Vagina (tissue), 2 donors: Measurements from ENCODE around the gene MAML2.

Experiments used
- POLR2A ChIP-seq, 2 donors: fragments of 450-650 bp; IDR thresholded peaks; one replicate each; pipeline ENCODE4 v1.6.1; 2017; ENCODE audit warnings: antibody characterized with exemption in 2 of 2, mild to moderate bottlenecking in 2 of 2, moderate library complexity in 2 of 2
- TF ChIP-seq, protein P1 (sequence below), 3 experiments: fragments of 450-650 bp in 2 of 3; fragments of 200-600 bp in 1 of 3; sonication (generic) in 1 of 3; IDR thresholded peaks; one replicate each; pipeline ENCODE4 v1.5.1; 2017 to 2019; ENCODE audit warnings: antibody characterized with exemption in 3 of 3, mild to moderate bottlenecking in 2 of 3, moderate library complexity in 2 of 3

DNA sequence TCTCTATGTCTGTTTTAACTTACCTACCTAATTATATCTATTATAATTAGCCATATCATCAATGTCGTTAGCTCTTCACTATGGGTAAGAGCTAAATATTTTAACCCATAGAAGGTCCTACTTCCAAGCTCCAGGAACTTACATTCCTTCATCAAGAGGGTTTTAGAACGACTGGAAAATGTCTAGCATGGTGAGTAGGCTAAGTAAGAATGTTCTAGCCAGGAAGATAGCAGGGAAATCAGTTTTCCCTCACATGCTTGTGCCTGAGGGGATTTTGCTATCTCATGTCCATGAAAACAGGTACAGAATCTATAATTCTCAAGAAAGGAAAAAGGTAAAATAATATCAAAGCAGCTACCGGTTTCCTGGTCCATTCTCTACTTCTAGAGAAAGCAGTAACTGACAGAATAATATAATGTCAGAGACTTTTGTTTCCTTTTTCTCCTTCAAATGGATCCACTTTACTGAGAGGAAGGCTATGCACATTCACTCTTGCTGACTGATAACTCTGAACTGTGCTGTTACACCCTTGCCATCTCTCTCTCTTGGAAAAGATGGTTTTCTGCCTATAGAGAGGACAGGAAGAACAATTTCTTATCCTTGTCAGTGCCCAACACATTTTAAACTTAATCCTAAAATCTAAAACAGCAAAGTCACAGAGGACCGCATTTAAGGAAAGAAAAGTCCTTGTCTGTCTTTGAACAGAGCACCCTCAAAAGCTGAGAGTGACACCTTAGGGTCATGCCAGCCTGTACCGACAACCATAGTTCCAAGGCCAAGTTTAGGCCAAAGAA is 67.0 kb downstream of the MAML2 start:
- TF ChIP-seq, protein P1, sequence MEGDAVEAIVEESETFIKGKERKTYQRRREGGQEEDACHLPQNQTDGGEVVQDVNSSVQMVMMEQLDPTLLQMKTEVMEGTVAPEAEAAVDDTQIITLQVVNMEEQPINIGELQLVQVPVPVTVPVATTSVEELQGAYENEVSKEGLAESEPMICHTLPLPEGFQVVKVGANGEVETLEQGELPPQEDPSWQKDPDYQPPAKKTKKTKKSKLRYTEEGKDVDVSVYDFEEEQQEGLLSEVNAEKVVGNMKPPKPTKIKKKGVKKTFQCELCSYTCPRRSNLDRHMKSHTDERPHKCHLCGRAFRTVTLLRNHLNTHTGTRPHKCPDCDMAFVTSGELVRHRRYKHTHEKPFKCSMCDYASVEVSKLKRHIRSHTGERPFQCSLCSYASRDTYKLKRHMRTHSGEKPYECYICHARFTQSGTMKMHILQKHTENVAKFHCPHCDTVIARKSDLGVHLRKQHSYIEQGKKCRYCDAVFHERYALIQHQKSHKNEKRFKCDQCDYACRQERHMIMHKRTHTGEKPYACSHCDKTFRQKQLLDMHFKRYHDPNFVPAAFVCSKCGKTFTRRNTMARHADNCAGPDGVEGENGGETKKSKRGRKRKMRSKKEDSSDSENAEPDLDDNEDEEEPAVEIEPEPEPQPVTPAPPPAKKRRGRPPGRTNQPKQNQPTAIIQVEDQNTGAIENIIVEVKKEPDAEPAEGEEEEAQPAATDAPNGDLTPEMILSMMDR (IDR thresholded peaks at IDR 0.05), result no peak
- no peak for TF ChIP-seq POLR2A (IDR thresholded peaks at IDR 0.05)
